MV-4-11 (cell line): ENCODE measurements around the gene PIGC.

Experiments
- DNase-seq: peaks from one replicate; lab custom pipeline; 2025; lab: John Stamatoyannopoulos, UW

Gene PIGC

GRCh38 chr1:172443666-172444453 is at the start of gene PIGC:
Gene PIGC (minus strand): TSS chr1:172444069. CDS start chr1:172442622, 1,447 bp downstream.
- DNase-seq = peak; percentile 82

- no peak for DNase-seq
These were observed 48.6 kb upstream of the PIGC start for GRCh38 chr1:172492421-172492820.

- no peak for DNase-seq
These were observed 46.0 kb upstream of the PIGC start for GRCh38 chr1:172489847-172490246.

- DNase-seq = no peak
These were observed 44.5 kb upstream of the PIGC start for GRCh38 chr1:172488393-172488792.

GRCh38 chr1:172487550-172487949 is 43.7 kb upstream of the PIGC start:
- peak; percentile 23 for DNase-seq

GRCh38 chr1:172486805-172487454 is 43.1 kb upstream of the PIGC start:
- no peak for DNase-seq

GRCh38 chr1:172485626-172486025 is 41.8 kb upstream of the PIGC start:
- no peak for DNase-seq

GRCh38 chr1:172484252-172484651 is 40.4 kb upstream of the PIGC start:
- peak; percentile 3 for DNase-seq

- no peak for DNase-seq
These were observed 39.6 kb upstream of the PIGC start for GRCh38 chr1:172483448-172483847.

- DNase-seq = no peak
These were observed 38.2 kb upstream of the PIGC start for GRCh38 chr1:172482044-172482443.

- no peak for DNase-seq
These were observed 36.6 kb upstream of the PIGC start for GRCh38 chr1:172480431-172480830.

- no peak for DNase-seq
These were observed 34.6 kb upstream of the PIGC start for GRCh38 chr1:172478485-172478884.

- DNase-seq = no peak
These were observed 33.9 kb upstream of the PIGC start for GRCh38 chr1:172477741-172478140.

GRCh38 chr1:172477216-172477615 is 33.3 kb upstream of the PIGC start:
- no peak for DNase-seq

GRCh38 chr1:172476218-172476811 is 32.4 kb upstream of the PIGC start:
- DNase-seq = no peak

- DNase-seq = no peak
These were observed 30.0 kb upstream of the PIGC start for GRCh38 chr1:172473842-172474241.

GRCh38 chr1:172473302-172473701 is 29.4 kb upstream of the PIGC start:
- peak; percentile 94 for DNase-seq

- peak; percentile 64 for DNase-seq
These were observed 28.6 kb upstream of the PIGC start for GRCh38 chr1:172472495-172472894.

GRCh38 chr1:172471666-172472065 is 27.8 kb upstream of the PIGC start:
- DNase-seq = no peak

GRCh38 chr1:172470149-172470548 is 26.3 kb upstream of the PIGC start:
- DNase-seq = no peak

- peak; percentile 74 for DNase-seq
These were observed 25.8 kb upstream of the PIGC start for GRCh38 chr1:172469717-172470116.

GRCh38 chr1:172468296-172468695 is 24.4 kb upstream of the PIGC start:
- no peak for DNase-seq

GRCh38 chr1:172467446-172467845 is 23.6 kb upstream of the PIGC start:
- no peak for DNase-seq
